GM21737 (cell line): ENCODE data around the gene XIAP.
"Not testable (repeated sequence)": the region's sequence is repeated elsewhere in the genome, so short reads cannot be mapped to it uniquely, and the experiment has no call there.

ENCODE experiments used
- ATAC-seq: cut with Tn5 transposase; IDR thresholded peaks from one replicate; pipeline ENCODE4 v1.9.1; 2021; ENCODE audit warnings: mild to moderate bottlenecking, moderate library complexity; ENCODE audit not compliant: unreplicated experiment

XIAP gene

GRCh38 chrX:123859846-123860838 is at the start of gene XIAP:
XIAP (plus strand) TSS chrX:123860053; CDS start chrX:123885663, 25,610 bp downstream.
- ATAC-seq, result peak; percentile 81

DNA sequence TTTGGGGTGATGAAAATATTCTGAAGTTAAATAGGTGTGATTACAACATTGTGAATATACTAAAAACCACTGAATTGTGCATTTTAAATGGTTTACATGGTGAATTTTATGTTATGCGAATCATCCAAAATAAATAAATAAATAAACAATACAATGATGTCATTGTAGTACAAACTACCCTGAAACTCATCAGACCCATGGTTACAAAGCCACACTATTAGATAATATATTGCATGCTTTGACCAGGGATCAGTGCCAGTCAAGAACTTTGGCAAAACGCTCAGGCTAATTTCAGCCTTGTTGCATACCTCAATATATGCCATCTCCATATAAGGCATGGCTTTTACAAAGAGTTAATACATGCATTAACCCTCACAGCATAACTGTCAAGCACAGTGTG is 45.5 kb upstream of the XIAP start:
- no peak for ATAC-seq

- not testable (repeated sequence) for ATAC-seq
Measured at GRCh38 chrX:123814934-123815394, 44.9 kb upstream of the XIAP start.

DNA sequence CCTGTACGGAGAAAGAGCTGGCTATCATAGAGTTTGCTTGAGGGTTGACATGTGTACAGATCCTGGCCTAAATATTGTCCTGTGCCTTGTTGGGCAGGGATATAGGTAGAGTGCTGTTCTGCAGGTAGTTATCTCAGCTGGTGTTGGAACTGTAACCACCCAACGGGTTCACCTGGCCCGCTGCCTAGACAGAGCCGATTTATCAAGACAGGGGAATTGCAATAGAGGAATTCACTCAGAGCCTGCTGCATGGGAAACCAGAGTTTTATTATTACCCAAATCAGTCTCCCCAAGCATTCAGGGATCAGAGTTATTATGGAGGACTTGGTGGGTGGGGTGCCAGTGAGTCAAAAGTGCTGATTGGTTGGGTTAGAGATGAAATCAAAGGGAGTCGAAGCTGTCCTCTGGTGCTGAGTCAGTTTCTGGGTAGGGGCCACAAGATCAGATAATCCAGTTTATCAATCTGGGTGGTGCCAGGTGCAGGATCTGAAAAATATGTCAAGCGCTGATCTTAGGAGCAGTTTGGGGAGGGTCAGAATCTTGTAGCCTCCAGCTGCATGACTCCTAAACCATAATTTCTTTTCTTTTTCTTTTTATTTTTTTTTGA is 42.5 kb upstream of the XIAP start:
- no peak for ATAC-seq

GRCh38 chrX:123818243-123818642 is 41.6 kb upstream of the XIAP start:
- ATAC-seq, result no peak

DNA sequence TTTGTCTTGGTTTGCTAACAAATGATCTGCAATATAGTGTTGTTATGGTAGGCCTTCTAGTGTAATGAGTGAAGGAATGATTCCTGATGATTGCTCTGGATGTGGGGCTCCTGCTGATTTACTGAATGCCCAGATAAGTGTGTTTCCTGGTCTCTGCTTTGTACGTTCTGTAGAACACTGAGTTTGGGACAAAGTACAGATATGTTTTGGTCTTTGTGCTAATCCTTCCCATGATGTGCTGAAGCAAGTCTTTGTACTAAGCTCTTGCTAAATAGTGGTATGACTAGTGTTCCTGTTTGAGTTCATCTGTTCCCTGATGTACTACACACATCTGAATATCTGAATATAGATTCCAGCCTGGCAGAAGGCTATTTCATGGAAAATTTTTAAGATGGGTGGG is 36.9 kb upstream of the XIAP start:
- ATAC-seq, result no peak

- peak; percentile 92 for ATAC-seq
Measured at GRCh38 chrX:123830309-123830708, 29.5 kb upstream of the XIAP start.

DNA sequence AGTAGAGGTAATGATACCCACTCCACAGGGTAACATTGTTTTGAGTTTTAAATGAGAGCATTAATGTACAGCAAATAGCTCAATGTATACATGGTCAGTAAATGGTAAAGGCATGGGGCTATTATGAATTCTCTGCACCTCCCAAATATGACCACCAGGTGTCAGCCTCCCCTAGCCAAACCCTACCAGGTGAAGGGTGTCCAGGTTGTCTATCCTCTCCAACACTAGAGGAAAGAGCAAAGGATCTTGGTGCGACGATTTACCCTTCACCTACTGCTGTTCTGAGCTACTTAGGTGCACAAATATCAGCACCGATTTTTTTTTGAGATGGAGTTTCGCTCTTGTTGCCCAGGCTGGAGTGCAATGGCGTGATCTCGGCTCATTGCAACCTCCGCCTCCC is 26.5 kb upstream of the XIAP start:
- ATAC-seq, result peak; percentile 70

DNA sequence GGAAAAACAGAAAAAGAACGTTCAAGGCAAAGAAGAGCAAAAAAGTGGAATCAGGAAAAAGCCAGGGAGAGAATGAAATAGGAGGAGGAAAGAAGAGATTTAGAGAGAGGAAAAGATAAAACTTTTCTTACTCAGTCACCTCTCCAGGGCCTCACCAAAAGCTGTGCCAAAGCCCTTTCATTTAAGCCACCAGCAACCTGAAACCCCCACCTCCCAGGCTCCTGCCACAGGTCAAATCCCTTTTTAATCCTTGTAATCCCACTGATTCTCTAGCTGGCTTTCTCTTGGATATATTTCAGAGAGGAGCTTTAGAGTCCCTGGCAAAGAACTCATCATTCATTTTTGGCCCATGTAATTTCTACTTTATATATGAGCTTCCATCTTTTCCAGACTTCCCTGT is 25.7 kb upstream of the XIAP start:
- ATAC-seq, result no peak

DNA sequence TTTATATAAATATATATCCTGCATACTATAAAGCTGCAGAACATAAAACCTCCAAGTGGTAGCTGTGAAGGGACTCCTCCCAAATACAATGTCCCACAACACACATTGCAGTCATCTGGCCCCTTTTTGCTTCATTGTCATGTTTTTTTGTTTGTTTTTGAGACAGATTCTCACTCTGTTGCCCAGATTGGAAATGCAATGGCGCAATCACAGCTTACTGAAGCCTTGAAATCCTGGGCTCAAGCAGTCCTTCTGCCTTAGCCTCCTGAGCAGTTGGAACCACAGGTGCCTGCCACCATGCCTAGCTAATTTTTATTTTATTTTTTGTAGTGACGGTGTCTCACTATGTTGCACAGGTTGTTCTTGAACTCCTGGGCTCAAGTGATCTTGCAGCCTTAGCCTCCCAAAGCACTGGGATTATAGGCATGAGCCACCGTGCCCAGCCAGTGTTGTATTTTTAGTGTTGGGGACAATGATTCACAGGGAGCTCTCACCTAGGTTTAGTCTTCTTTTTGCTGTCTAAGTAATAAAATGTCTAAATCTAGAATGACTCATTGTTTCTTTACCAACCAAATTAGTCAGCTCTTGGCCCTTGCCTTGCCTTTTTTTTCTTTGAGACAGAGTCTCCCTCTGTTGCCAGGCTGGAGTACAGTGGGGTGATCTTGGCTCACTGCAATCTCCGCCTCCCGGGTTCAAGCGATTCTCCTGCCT is 24.0 kb upstream of the XIAP start:
- no peak for ATAC-seq

- not testable (repeated sequence) for ATAC-seq
Measured at GRCh38 chrX:123845129-123845528, 14.7 kb upstream of the XIAP start.

GRCh38 chrX:123846577-123847038 is 13.2 kb upstream of the XIAP start:
- no peak for ATAC-seq

DNA sequence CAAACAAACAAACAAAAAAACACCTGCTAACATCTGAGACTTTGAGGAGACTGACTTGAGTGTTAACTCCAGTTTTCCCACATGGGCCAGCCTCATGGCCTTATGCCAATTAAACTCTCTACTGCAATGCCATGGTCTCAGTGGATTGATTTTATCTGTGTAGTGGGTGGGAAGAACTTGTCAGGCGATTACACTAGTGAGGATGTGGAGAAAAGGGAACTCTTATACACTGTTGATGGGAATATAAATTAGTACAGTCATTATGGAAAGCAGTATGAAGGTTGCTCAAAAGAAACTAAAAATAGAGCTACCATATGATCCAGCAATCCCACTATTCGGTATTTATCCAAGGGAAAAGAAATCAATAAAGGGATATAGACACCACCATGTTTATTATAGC is 12.8 kb upstream of the XIAP start:
- no peak for ATAC-seq

GRCh38 chrX:123849096-123849495 is 10.8 kb upstream of the XIAP start:
- no peak for ATAC-seq

GRCh38 chrX:123849906-123850305 is 9.9 kb upstream of the XIAP start:
- ATAC-seq, result not testable (repeated sequence)

- no peak for ATAC-seq
Measured at GRCh38 chrX:123851079-123851478, 8.8 kb upstream of the XIAP start.

DNA sequence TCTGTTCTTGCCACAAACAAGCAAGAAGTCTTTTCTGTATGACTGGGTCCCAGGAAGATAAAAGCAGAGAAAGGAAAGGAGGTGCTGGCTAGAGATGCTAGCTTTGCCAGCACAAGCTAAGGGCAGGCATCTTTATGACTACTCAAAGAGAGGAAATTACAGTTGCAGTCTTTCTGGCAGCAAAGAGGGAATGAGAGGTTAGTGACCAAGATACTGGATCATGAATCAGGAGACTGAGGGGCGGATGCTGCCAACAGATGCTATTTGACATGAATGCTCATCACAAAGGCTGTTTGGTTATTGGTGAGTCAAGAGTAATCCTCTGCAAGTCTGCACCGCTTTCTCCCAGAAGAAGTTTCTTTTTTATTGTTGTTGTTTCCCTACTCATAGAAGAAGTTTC is 5.5 kb upstream of the XIAP start:
- ATAC-seq, result no peak

DNA sequence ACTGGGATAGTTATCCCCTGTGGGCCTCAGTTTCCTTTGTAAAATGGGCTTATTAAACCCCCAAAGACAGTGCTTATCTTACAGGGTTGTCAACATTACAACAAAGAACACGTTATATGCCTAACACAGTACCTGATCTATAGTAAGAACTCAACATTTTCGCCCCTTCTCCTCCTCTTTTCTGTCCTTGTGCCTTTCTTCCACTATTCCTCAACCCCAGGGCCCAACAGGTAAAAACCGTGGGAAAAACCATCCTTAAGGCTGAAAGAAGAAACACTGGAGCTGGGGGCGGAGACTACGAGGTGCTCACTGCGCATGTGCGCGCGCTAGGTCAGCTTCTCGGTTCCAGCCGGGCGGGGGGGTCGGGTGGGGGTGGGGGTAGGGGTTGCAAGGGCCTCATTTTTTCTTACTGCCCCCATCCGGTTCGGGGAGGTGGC is 426 bp upstream of the XIAP start:
- ATAC-seq, result no peak

DNA sequence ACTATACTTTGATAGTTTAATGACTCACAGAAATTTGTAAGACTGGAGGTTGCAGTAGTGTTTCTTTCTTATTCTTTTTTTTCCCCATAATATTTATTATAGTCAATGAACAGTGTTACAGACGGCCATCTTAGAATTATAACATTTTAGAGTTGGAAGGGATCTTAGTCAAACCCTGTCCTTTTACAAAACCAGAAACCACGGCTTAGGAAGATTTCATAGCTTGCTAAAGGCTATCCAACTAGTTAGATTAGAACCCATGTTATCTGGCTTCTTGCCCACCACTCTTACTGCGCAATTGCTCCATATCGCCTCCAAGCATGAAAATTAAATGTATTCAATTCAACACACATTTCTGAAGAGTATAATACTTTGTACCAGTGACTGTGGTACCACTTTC is 1.1 kb downstream of the XIAP start:
- ATAC-seq, result no peak

DNA sequence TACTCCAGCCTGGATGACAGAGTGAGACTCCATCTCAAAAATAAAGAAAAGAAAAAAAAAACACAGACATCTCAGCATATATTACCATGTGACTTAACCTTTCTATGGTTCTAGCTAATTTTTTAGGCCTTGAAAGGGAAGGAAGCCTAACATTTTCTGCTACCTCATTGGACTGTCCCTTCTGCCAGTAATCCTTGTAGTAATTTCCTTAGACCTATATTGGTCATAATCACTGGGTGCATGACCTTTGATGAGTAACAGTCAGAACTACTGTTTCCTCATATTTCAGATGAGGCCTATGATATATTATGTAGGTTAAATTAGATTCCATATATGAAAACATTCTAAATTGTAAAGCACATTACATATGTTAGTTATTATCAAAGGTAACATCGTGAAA is 9.6 kb downstream of the XIAP start:
- ATAC-seq, result no peak

GRCh38 chrX:123871309-123871708 is 11.5 kb downstream of the XIAP start:
- no peak for ATAC-seq
